Mesenteric fat pad (tissue), 1 donor: ENCODE data around the gene AMFR. TPM values are rescaled to one million over a fixed set of nuclear protein-coding genes. Genes with fewer than 3 reads are reported as not detected.

Source experiments
- DNase-seq: peaks from one replicate; pipeline ENCODE4 v3.0.0-alpha.2; 2020; ENCODE audit warnings: low spot score
- total RNA-seq: library from RNA; stranded (reverse); fragmentation: NEBNext Ultra II Directional; extraction: Animal tissue kit (Norgen Biotek cat#: 25700); gene quantifications from one replicate; pipeline ENCODE4 v1.2.1, GENCODE V29; 2021
- donor health status: DM: yes; HTN: yes; CAD: no.

The AMFR gene
- total RNA-seq, 1 donor from 2014 or later = 113 TPM

GRCh38 chr16:56349086-56349415 is 76.3 kb downstream of the AMFR start:
- no peak for DNase-seq

GRCh38 chr16:56348168-56349085 is 76.9 kb downstream of the AMFR start:
- no peak for DNase-seq

- DNase-seq = no peak
Observed at GRCh38 chr16:56347670-56348069, 77.7 kb downstream of the AMFR start.

GRCh38 chr16:56347166-56347565 is 78.2 kb downstream of the AMFR start:
- no peak for DNase-seq

GRCh38 chr16:56346131-56346890 is 79.0 kb downstream of the AMFR start:
- no peak for DNase-seq

- no peak for DNase-seq
Observed at GRCh38 chr16:56345406-56346050, 79.8 kb downstream of the AMFR start.

- DNase-seq = no peak
Observed at GRCh38 chr16:56344518-56345405, 80.6 kb downstream of the AMFR start.

GRCh38 chr16:56343661-56344517 is 81.5 kb downstream of the AMFR start:
- no peak for DNase-seq

- DNase-seq = no peak
Observed at GRCh38 chr16:56341656-56342399, 83.5 kb downstream of the AMFR start.

- DNase-seq = no peak
Observed at GRCh38 chr16:56340864-56341365, 84.4 kb downstream of the AMFR start.

GRCh38 chr16:56340416-56340815 is 84.9 kb downstream of the AMFR start:
- no peak for DNase-seq

GRCh38 chr16:56339431-56340195 is 85.7 kb downstream of the AMFR start:
- DNase-seq = no peak

- no peak for DNase-seq
Observed at GRCh38 chr16:56338566-56339318, 86.6 kb downstream of the AMFR start.

GRCh38 chr16:56337858-56338325 is 87.5 kb downstream of the AMFR start:
- no peak for DNase-seq

- DNase-seq = no peak
Observed at GRCh38 chr16:56337131-56337857, 88.1 kb downstream of the AMFR start.

- no peak for DNase-seq
Observed at GRCh38 chr16:56336711-56337110, 88.6 kb downstream of the AMFR start.
